SH-SY5Y (cell line): Measurements from ENCODE around the gene THAP6.

Experiments
- GATA2 ChIP-seq: IDR thresholded peaks from 2 replicates; pipeline ENCODE4 v1.6.1; 2011; ENCODE audit warnings: mild to moderate bottlenecking, low read depth, low read length
- GATA3 ChIP-seq: IDR thresholded peaks from 2 replicates; pipeline ENCODE4 v1.6.1; 2011; ENCODE audit warnings: low read depth, mild to moderate bottlenecking, low read length, moderate library complexity

Gene THAP6

DNA sequence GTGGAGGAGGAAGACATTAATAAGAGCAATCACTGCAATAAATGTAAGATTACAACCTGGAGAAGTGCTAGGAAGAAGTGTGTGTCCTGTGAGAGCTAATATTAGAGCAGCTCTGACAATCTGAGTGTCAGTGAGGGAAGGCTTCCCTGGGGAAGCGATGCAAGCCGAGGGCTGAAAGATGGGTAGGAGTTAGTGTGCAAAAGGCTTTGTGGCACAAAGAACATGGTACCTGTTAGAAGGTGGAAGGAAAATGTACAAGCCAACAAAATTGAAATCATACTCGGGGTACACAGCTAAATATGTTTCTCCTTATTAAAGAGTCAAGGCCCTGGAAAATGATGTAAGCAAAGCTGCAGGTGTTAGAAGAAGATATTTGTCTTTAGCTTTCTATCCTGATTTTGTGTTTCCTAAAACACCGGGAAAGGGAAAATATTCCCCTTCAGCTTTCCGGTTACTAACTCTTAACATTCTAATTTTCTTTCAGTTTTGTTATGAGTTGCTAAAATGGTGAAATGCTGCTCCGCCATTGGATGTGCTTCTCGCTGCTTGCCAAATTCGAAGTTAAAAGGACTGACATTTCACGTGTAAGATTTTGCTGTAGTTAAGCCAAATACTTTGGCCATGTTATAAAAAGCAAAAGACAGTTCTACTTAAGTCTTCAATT is 808 bp downstream of the THAP6 start:
- TF ChIP-seq GATA2 (no peak), GATA3 (no peak)

DNA sequence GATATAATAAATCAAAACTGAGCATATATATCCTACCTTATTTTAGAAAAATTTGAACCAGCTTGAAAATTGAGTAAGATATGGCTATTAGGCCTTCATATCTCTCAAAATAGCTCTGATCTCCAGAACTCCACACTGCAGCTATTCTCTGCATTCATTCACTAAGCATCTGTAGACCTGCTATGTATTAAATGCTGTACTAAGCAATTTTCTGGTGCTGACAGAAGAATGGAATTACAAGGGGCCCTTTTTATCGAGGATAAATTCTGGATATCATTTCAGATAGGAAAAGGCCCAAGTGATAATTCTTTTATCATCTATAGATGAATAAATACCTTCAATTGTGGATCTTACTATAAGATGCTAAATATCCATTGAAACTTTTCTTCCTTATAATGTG is 1.9 kb downstream of the THAP6 start:
- TF ChIP-seq GATA3 (no peak), GATA2 (no peak)

DNA sequence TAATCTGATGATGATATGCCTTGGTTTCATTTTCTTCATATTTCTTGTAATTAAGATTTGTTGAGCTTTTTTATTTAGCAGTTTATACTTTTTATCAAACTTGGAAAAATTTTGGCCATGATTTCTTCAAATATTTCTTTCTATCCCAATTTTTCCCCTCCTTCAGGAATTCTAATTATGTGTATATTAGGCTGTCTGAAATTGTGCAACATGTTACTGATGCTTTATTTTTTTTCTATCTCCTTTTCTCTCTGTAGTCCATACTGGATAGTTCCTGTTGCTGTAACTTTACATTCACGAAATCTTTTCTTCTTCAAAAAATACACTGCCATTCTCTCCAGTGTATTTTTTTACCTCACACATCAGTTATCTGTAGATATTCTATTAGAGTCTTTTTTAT is 10.8 kb downstream of the THAP6 start:
- TF ChIP-seq GATA2: no peak
- no peak for TF ChIP-seq GATA3

DNA sequence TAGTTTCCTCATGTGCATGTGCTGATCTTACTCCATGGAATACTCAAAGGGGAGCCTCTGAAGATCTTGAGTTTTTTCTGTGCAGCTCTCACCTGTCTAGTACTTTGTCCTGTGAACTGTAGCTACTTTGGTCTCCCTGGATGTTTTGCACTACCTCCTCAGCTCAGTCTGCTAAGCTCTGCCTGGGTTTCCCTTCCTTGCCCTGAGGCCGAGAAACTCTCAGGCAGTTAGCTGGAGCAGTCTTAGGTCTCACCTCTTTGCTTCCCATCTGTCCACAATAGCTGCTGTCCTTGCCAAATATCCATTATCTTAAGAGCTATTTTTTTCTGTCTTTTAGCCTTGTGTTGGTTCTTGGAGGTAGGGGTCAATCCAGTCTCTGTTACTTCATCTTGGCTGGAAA is 11.6 kb downstream of the THAP6 start:
- TF ChIP-seq GATA3: no peak
- TF ChIP-seq GATA2: no peak

DNA sequence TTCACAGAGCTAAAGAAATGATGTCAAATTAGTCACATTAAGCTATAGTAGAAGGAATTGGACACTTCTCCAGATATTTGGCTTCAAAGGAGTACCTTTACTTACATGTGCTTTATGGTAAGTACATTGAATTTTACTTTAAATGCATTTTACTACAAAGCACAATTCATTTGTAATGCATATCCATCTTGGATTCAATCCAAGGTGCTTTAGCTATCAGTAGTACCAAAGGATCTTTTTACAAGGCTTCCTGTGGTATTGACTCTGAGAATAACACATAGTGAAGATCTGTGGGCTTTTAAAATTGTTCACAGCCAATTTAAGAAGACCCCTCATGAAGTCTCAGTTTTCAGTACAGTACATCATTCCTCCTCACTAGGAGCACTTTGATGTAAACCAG is 13.2 kb downstream of the THAP6 start:
- TF ChIP-seq GATA3 (no peak), GATA2 (no peak)

DNA sequence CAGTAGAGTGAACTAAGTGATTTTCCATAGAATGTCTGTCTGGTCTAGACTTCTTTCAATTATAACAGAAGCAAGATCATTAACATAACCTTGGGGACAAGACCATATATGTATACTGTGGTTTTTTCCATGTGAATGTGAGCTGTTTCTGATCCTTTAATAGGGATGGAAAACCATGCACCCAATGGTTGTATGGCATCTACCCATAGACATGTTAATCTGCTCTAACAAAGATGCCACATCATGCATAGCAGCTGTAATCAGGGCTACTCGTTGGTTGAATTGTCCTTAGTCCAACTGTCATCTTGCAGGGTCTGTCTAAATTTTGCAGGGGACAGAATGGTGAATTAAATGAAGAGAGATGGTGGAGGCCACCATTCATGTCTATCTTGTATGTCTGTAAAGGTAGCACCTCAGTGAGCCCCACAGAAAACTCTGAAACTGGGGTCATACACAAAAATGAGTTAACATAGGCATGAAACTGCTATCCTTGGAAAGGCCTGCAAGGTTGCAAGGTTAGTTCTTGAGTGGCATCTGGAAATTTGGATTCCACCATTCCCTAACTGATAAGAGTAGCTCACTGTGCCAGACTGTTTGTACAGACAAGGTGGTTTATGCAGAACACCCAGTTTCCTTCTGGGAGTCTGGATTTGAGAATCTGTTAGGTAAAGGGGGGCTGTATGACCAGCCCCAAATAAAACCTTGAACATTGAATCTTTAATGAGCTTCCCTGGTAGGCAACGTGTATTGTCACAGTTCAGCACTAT is 16.5 kb downstream of the THAP6 start:
- no peak for TF ChIP-seq GATA2
- TF ChIP-seq GATA3: no peak

DNA sequence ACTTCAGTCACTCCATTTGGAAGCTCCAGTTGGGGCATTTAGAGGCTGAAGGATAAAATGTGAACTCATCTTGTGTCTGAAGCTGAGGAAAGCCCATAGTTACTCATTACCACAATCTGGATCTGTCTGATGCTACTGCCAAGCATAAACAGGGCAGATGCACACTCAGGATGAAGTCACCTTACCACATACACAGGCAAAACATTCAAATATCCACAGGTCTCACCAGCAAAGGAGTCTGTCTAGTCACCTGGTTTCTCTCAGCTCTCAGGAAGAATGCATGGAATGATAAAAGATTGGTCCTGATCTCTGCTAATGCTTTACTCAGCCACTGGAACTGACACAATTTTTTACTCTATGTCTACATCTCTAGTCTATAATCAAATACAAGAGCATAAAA is 28.6 kb downstream of the THAP6 start:
- no peak for TF ChIP-seq GATA2
- TF ChIP-seq GATA3: no peak

DNA sequence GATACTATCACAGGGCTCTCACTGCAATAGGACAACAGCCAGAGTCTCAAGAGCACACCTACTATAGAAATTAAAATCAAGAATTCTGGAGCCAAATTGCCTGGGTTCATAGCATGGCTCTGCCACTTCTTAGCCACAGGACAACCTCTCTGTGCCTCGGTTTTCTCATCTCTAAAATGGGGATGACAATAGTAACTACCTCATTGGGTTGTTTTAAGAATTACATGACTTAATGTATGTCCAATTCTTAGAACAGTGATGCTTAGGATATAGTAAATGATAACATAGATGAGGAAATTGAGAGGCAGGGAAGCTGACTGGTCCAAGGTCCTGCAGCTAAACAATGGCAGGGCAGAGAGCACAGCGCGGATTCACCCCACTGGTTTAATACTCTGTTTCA is 30.6 kb downstream of the THAP6 start:
- TF ChIP-seq GATA2 (no peak), GATA3 (no peak)

DNA sequence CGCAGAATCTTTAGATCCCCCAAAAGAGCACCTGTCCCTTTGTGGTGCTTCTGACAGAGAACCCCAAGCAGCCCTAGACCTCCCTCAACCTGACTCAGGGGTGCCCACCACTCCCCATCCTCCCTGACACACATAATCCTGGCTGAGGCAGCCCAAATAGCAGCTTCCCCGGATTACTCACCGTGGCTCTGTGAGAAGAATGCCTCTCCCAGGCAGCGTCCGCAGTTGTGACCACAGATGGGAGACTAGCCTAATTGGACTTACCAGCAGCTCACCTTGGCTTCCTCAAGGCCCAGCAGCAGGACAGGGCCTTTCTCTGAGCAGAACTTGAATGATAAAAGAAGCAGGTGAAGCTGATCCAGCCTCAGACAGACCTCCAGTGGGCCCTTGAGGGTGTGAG is 31.3 kb downstream of the THAP6 start:
- TF ChIP-seq GATA2 (no peak), GATA3 (no peak)

DNA sequence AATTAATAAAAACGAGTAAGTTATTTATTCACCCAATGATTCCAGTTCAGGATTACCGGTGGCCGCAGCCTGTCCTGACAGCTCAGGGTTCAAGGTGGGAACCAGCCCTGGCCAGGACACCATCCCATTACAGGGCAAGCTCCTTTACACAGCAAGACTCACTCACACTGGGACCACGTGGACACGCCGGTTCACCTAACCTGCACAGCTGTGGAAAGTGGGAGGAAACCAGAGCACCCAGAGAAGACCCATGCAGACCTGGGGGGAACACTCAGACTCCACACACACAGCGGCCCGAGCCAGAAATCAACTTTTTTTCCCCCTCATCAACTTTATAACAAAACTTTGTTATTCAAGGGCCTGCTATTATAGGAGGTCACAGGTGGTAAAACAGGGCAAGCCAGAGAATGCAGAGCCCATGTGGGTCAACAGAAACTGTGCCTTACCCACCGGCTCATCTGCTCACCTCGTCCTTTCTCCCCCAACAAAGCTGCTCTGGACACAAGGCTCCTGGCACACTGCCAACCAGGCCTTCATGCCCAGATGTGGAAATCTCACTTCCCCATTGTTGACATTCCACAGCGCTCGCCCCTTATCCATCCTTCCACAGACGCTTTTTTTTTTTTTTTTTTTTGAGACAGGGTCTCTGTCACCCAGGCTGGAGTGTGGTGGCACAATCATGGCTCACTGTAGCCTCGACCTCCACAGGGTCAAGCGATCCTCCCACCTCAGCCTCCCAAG is 33.5 kb downstream of the THAP6 start:
- TF ChIP-seq GATA3 (no peak), GATA2 (no peak)

DNA sequence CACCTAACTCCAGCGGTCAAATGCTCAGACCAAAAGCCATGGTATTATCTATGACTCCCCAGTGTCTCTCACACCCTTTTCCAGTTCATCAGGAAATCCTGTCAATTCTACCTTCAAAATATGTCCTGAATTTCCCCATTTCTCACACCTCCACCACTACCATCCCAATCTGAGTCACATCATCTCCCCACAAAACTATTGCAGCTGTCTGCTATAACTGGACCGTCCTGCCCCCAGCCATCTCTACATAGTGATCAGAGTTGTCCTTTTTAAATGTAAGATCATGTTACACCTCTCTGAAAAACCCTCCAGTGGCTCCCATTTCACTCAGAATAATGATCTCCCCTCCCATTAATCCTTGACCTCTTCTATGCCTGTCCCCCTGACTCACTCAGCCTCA is 34.7 kb downstream of the THAP6 start:
- TF ChIP-seq GATA3 (no peak), GATA2 (no peak)

DNA sequence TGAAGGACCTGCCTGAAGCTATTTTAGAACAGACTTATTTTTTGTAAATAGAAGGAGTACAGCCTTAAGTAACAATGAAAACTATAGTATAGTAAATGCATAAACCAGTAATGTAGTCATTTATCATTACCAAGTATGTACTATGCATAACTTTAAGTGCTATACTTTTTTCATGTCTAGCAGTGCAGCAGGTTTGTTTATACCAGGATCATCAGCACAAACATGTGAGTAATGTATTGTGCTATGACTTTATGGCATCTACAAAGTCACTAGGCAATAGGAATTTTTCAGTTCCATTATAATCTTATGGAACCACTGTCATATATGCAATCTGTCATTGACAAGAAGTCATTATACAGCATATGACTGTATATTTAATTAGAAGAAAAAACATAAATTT is 38.2 kb downstream of the THAP6 start:
- TF ChIP-seq GATA2: no peak
- no peak for TF ChIP-seq GATA3

DNA sequence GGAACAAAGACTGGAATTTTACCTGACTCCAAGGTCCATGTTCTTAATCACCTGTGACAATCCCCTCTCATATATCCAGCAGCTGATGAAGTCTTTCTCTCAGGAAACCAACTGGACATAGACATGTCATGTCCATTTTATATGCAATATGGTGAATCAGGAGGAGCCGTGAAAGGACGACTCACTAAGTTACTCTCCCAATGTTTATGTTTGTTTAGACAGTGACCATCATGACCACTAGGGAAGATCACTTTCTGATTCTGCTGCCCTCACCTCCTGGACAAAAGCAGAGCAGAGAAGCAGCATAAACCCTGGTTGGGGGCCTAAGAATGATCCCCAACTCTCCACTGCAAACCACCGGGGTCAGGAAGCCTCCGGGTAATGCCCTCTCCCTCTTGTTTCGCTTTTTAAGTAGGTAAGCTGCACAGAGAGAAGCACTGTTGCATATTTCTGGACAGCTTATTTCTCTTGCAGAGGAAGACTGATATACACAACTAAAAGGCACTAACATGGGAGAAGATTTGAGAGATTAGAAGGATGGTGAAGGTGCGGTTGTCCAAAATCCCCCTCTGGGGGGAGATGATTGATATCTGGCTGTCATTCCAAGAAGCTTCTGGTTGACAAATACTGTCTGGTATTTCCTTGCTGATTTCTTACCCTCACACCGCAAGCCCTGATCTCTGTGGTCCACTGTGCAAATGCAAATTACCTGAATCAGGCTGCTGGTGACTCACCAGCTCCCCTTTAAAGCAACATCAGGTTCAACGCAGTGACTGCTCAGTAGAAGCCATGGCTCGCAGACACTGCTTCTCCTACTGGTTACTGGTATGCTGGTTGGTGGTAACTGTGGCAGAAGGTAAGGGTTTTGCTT is 41.3 kb downstream of the THAP6 start, which contains the start of gene ODAPH:
Gene ODAPH, plus strand, starts transcription at position 773 of the 871 bp plus-strand sequence. Its CDS starts 17 bp downstream, at position 790.
- no peak for TF ChIP-seq GATA2
- TF ChIP-seq GATA3: no peak

DNA sequence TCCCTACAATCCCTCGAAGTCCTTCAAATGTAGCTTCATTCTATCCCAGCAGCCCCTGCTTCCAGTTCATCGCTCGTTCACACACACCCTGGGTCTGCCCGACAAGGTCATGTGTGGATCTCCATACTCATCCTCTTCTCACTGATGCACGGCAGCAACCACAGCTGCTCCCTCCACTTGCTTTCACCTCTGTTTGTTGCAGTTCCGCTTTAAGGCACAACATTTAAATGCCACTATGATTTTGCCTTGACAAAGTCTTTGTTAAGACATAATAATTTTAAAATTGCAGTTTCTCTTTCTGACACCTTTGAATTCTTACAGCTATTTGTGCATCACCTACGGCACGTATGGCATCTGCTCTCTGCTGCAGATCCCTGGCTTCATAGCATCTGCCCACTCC is 43.4 kb downstream of the THAP6 start:
- TF ChIP-seq GATA3 (no peak), GATA2 (no peak)
